Measurements from ENCODE around the gene GRB10.
"Not testable (repeated sequence)": the region's sequence is repeated elsewhere in the genome, so short reads cannot be mapped to it uniquely, and the experiment has no call there.

Gene GRB10

DNA sequence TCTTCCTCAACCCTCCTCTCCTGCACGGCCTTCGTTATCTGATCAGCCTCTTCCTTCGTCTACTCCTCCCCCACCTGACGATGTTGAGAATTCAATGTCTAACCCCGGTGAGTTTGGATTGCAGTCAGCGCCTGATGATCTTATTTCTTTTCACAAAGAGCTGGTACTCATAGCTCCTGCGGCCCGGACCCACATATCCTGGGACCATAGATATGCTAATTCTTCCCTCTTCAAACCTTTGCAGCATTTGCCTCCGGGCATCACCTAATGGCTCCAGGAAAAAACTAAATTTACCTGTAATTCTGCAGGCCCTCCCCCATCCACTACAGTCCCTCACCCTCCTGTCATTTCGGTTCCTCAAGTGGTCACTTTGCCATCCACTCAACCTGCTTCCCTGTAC lies 205.1 kb downstream of the GRB10 start:
- H3K4me3 ChIP-seq (ENCODE audit: low read length), result no peak overlapping the region
- TF ChIP-seq ZNF274 (IDR thresholded peaks at IDR 0.05; ENCODE audit: low read depth, low read length), result no peak

DNA sequence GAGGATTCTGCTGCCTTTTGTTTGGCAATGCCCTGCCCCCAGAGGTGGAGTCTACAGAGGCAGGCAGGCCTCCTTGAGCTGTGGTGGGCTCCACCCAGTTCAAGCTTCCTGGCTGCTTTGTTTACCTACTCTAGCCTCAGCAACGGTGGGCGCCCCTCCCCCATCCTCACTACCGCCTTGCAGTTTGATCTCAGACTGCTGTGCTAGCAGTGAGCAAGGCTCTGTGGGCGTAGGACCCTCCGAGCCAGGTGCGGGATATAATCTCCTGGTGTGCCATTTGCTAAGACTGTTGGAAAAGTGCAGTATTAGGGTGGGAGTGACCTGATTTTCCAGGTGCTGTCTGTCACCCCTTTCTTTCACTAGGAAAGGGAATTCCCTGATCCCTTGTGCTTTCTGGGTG lies 206.3 kb downstream of the GRB10 start:
- not testable (repeated sequence) for H3K4me3 ChIP-seq (ENCODE audit: low read length)

DNA sequence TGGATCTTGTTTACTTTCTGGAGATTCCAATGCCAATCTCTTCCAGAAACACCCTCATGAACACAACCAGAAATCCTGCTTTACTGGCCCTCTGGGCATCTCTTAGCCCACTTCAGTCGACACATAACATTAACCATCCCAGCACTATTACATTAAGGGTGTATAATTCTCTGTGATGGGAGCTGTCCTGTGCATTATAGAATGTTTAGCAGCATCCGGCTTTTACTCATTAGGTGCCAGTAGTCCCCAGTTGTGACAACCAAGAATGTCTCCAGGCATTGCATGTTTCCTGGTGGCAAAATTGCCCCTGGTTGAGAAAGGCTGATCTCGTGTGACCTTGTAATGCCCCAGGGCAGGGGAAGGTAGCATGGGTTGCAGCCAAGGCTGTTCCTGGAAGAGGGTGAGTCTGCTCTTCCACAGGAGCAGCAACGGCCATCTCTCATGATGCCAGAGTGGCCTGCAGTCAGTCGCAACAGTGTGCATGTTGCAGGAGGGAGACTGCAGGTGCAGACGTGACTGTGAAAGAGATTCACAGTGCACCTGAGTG lies 214.9 kb downstream of the GRB10 start:
- TF ChIP-seq ZNF274 (IDR thresholded peaks at IDR 0.05; ENCODE audit: low read depth, low read length), result no peak
- H3K4me3 ChIP-seq (ENCODE audit: low read length), result no peak overlapping the region

DNA sequence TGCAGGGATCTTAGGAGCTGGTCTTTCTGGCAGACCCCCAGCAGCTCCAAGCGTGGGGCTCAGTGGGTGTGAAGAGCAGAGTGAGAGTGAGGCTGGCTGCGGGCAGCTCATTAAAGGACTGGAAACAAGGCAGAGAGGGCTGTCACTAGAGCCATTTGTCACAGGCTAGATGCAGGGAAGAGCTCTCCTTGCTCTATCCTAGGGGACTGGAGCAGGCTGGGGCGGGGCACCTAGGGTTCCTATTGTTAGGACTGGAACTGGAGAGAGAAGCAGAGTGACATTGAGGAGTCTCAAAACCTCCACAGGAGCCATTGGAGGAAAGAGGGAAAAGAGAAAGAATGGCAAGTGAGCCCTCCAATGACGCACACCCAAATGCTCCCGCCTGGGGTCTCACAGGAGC lies 216.7 kb downstream of the GRB10 start:
- no peak for TF ChIP-seq ZNF274 (IDR thresholded peaks at IDR 0.05; ENCODE audit: low read depth, low read length)

DNA sequence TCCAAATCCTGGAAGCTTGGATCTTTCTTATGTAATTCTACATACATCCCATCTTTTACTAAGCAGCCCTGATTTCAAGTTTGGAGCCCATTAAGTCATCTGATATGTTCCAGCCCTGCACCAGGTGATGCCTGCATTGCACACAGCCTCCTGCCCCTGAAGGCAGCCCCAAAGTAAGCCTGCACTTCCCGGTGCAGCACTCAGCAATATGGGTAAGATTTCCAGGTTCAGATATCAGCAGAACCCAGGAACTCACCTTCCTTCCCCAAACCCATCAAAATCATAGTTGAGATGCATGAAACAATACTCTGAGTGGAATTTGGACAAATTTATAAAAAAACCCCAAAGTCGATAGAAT lies 217.2 kb downstream of the GRB10 start:
- H3K4me3 ChIP-seq (ENCODE audit: low read length), result no peak overlapping the region
- no peak for TF ChIP-seq ZNF274 (IDR thresholded peaks at IDR 0.05; ENCODE audit: low read depth, low read length)

More for the DNA sequence above, 216.7 kb downstream of the GRB10 start:
- no peak overlapping the region for H3K4me3 ChIP-seq (ENCODE audit: low read length)

DNA sequence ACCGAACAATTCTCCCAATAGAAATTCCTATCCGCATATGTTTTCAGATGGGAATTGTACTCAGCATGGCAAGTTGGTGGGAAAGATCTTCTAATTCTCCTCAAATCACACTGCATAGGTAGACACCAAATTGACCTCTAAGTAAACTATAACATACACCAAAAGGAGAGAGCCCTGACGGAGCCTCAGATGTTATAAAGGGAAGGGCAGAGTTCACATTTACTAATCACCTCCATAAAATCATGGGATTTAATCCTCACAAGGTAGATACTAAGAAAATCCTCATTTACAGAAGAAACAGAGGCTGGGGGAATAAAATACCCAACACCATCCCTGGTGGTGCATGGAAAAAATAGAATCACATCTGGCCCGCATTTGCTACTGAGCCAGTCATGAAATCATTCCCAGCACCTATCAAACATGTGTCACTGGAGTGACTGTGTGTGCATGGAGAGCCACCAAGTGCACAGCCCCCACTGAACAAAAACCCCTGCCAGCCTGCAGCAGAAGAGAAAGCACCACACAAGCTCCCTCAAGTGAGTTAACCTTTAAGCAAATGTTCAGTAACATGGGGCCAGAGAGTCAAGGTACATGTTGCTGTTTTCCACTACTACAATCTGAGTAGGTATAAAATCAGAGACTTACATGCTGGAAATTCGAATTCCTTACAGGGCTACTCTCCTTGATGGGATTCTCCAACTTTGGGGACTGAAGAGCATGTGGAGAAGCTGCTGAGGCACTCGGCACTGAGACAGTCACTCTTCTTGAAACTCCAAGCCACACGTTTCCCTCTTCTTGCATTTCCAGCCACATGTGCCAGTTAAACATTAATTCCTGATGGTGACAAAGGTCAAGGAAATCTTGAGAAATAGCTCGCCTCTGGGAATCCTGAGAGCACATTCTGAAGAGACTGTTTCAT lies 217.8 kb downstream of the GRB10 start, which contains the start of gene DDC:
DDC (minus strand) TSS at position 766 of the 919 bp plus-strand sequence. CDS start 21,320 bp downstream, outside the sequence.
- H3K4me3 ChIP-seq (ENCODE audit: low read length), result no peak within 1 kb of the TSS
- no peak for TF ChIP-seq ZNF274 (IDR thresholded peaks at IDR 0.05; ENCODE audit: low read depth, low read length)

DNA sequence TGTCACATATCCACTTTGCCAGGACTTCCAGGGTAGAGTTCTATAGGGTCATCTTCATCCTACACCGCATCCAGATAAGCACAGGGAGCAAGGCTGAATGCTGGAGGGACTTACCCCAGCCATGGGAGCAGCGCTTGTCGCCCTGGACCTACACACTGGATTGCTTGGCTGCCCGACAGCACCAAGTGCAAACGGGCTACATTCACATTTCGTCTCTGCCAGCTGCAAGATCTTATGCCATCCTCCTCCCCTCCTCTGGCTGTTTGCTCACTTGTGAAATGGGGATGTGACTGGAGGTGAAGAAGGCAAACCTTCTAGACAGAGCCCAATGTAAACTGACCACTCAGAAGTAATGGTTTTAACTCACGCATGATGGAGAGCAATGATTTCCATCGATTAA lies 218.5 kb downstream of the GRB10 start:
- no peak for TF ChIP-seq ZNF274 (IDR thresholded peaks at IDR 0.05; ENCODE audit: low read depth, low read length)
- H3K4me3 ChIP-seq (ENCODE audit: low read length), result no peak overlapping the region

DNA sequence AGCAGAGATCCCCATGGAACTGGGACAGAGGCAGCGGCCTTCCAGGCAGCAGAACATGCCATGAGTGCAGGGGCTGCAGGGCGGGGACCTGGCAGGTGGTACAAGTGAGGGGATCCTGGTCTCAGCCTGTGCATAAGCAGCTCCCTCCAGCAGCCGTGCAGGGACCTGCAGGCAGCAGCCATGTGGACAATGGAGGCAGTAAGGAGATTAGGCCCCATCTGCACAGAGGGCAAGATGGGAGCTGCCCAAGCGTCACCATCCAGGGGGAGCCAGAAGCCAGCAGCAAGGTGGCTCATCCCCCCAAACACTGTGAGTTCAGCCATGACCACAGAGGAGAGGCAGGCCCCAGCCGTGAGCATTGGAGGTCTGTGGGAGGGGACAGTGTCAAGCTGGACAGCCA lies 220.6 kb downstream of the GRB10 start:
- no peak for TF ChIP-seq ZNF274 (IDR thresholded peaks at IDR 0.05; ENCODE audit: low read depth, low read length)
- no peak overlapping the region for H3K4me3 ChIP-seq (ENCODE audit: low read length)

DNA sequence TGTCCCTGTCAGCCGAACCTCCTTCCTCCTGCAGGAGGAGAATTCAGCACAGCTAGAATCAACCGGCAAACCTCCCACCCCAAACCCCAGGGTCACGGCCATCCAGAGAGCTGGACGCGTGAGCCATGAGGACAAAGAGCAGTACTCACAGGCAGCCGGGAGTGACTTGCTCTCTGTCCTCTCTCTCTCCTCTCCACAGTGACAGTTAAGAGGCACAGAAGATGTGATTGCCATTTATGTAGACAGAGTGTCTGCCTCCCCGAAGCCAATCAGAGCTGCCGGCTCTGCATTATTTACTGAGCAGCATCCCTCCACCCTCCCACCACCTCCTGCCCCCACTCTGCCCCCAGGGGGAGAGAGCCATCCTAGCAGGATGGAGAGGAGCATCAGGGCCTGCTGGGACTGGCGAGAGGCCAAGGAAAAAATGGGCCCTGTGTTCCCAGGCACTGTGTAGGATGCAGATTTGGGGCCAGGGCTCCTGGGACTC lies 221.8 kb downstream of the GRB10 start:
- no peak overlapping the region for H3K4me3 ChIP-seq (ENCODE audit: low read length)
- no peak for TF ChIP-seq ZNF274 (IDR thresholded peaks at IDR 0.05; ENCODE audit: low read depth, low read length)

DNA sequence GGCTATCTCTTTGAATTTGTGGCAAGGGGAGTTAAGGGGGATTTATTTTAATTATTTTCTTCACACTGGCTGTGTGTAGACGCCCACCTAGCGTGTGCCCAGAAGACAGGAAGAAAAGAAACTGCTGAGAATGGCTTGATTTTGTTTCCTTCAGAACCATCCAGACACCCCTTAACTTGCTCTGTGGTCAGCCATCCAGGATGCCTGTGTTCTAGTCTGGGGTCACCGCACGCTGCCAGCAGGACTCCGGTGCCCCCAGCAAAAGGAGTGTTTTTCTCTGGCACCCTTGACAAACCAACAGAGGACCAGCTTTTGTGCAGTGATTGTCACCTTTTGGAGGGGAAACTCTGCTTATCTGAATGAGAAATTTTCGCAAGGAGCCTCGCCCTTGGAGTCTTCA lies 222.8 kb downstream of the GRB10 start:
- H3K4me3 ChIP-seq (ENCODE audit: low read length), result no peak overlapping the region
- no peak for TF ChIP-seq ZNF274 (IDR thresholded peaks at IDR 0.05; ENCODE audit: low read depth, low read length)

DNA sequence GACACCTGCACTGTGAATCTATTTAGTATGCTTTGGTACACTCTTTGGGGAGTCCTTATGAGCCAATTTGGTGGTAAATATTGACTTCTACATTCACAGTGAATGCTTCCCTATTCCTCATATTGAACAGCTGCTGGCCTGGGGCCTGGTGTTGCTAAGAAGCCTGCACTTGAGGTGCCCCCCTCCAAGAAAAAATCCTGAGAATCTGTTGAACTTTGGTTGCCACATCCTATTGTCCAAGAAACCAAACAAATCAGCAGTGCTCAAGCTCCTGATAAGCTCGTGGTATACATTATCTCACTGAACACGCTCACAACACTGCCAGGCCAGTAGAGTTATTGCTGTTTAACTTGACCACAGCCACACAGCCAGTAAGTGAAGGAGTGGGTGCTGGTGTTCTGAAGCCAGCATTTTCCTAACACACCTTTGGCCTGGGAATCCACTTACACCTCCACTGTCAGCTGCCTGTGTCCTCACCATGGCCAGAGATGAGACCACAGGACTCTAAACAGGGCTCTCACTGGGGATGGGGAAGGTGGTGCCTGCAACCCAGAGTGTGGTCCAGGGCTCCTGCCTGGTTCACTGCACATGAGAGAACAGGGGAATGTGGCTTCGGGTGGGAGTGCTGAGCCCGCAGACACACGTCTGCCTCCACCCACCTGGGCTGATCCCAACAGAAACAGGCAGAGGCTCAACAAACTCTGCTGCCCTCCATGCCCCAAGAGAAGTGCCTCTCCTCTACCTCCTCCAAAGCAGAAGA lies 224.2 kb downstream of the GRB10 start:
- H3K4me3 ChIP-seq (ENCODE audit: low read length), result no peak overlapping the region
- no peak for TF ChIP-seq ZNF274 (IDR thresholded peaks at IDR 0.05; ENCODE audit: low read depth, low read length)

DNA sequence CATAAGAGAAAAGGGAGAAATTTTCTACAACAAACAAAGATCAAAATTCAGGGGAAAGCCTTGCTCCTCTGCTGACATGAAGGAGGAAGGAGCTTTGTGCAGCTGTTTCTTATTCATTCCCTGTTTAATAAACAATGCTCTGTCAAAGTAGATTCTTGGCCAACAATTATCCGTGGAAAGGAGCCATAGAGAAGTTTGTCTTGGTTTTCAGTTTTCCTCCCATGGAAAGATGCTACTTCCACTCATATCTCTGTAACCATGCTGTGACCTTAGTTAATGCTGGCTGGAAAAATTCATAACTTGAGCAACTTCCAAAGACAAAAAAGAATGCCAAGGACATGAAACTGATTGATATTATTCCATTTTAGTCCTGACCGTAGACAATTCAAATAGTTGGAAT lies 225.6 kb downstream of the GRB10 start:
- no peak overlapping the region for H3K4me3 ChIP-seq (ENCODE audit: low read length)
- TF ChIP-seq ZNF274 (IDR thresholded peaks at IDR 0.05; ENCODE audit: low read depth, low read length), result no peak

DNA sequence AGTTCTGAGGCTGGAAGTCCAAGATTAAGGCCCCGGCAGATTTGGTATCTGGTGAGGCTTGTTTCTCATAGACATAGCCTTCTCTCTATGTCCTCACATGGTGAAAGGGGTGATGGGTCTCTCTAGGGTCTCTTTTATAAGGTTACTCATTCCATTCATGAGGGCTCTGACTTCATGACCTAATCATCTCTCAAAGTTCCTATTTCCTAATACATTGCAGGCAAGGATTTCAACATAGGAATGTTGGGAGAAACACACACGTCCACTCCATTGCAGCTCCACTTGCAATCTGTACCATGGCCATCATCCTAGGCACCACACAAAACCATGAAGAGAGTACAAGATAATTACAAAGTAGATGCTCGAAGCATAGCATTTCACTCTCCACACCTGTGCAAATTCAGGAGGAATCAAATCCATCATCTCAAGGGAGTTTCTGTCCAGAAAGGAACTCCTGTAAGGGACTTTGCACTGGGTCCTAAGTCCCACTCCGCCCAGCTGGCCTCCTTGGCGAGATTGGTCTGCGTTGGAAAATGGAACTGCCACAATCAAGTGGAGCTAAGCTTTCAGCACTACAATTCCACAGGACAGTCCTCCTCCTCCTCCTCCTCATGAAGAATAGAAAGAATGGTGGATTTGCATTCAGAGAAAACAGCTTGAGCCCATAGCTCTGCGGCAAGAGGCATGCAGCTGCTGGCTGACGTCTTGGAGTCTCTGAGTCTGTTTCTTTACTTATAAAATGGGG lies 226.3 kb downstream of the GRB10 start:
- H3K4me3 ChIP-seq (ENCODE audit: low read length), result no peak overlapping the region
- TF ChIP-seq ZNF274 (IDR thresholded peaks at IDR 0.05; ENCODE audit: low read depth, low read length), result no peak

DNA sequence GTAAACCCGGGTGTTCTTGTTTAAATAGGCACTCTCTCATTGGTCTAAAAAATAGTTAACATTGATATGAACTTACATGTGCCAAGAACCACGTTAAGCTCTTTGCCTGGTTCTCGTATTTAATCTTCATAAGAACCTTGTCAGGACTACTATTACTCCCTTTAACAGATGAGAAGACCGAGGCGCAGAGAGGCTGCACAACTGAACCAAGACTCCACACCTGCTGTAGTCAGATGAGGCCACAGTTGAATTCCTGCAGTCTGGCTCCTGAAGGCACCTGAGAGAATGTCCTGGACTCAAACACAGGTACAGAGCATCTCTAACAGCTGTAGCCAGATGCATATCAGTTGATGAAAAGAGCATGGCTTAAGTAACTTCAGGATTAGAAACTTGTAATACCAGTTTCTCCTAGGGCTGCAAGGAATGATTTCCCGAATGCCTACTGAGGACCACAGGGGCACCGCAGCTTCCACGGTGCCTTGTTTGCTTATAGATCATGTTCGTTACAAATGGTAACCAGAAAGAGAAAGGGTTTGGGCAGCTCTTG lies 227.0 kb downstream of the GRB10 start:
- H3K4me3 ChIP-seq (ENCODE audit: low read length), result no peak overlapping the region
- no peak for TF ChIP-seq ZNF274 (IDR thresholded peaks at IDR 0.05; ENCODE audit: low read depth, low read length)
